Measurements from ENCODE around the gene HIVEP1.

The HIVEP1 gene

DNA sequence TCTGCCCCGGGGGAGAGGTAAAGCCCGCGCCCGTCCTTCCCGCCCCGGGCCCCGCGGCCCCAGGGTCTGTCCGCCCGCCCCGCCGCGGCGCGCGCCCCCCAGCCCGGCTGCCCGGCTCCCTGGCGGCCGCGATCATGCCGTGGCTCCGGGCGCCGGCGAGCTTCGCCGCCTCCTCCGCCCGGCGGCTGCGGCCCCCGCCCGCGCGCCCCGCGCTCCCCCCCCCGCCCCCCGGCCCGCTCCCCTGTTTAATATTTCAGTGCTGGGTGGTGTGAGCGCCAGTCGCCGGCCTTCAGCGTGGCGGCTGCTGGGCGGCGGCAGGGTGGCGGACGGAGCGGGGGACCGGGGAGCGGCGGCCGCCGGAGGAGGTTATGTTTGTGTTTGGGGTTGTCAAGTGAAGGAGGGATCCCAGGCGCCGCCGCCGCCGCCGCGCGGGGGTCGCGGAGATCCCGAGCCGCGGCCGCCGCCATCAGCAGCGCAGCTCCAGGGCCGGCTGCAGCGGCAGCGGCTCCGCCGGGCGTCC is at the start of gene HIVEP1:
TSS of gene HIVEP1 (plus strand) at position 275 of the 520 bp plus-strand sequence. CDS start 3,317 bp downstream, outside the sequence.
- Mint-ChIP-seq H3K27ac (peak within 1 kb of the TSS; percentile 97), H3K36me3 (peaks cover 29% of the 10 kb centered on the region), H3K4me3 (peak within 1 kb of the TSS; percentile 99)

DNA sequence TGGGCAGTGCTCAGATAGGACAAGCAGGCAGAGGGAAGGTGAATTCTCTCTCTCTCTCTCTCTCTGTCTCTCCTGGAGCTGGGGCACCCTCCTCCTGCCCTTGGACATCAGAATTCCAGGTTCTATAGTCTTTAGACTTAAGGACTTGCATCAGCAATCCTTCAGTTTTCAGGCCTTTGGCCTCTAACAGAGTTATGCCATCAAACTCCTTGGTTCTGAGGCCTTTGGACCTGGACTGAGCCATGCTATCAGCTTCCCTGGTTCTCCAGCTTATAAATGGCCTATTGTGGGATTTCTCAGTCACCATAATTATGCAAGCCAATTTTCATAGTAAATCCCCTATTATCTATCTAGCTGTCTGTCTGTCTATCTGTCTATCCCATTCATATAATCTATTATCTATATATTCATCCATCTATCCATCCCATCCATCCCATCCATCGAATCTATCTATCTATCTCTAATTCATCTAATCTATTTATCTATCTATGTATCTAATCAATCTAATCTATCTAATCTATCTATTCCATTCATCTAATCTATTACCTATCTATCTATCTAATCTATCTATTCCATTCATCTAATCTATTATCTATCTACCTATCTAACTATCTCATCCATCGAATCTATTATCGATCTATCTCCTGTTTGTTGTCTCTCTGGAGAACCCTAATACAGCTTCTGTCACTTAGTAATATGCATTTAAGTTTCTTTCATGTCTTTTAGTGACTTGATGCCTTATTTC is 48.2 kb upstream of the HIVEP1 start:
- Mint-ChIP-seq H3K4me3 (no peak overlapping the region), H3K9me3 (no peaks in the 10 kb centered on the region), H3K36me3 (no peaks in the 10 kb centered on the region), H3K4me1 (peaks cover 12% of the 10 kb centered on the region), H3K27me3 (no peaks in the 10 kb centered on the region), H3K27ac (no peak overlapping the region)
- no peak for ATAC-seq

More for the DNA sequence above, at the start of gene HIVEP1:
- Mint-ChIP-seq H3K9me3 (no peaks in the 10 kb centered on the region), H3K27me3 (no peaks in the 10 kb centered on the region), H3K4me1 (peaks cover 45% of the 10 kb centered on the region)
- ATAC-seq, result peak; percentile 4

DNA sequence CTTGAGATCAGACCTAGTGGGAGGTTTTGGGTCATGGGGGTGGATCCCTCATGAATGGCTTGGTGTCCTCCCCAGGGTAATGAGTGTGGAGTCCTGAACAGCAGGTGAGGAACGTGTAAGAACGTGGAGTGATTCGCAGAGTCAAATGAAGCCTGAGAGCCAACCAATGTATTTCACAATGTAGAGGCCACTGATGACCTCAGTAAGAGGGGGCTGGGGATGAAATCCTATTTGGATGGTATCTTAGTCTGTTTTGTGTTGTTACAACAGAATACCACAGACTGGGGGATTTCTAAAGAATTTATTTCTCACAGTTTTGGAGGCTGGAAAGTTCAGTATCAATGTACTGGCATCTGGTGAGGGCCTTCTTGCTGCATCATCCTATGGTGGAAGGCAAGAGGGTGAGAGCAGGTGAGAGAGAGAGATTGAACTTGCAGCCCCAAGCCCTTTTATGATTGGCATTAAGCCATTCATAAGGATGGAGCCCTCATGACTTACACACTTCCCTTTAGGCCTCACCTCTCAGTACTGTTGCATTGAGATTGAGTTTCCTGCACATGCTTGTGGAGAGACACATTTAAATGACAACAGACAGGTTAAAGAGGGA is 47.3 kb upstream of the HIVEP1 start:
- no peak overlapping the region for H3K27ac Mint-ChIP-seq
- no peaks in the 10 kb centered on the region for H3K27me3 Mint-ChIP-seq
- ATAC-seq, result no peak
- H3K36me3 Mint-ChIP-seq, result no peaks in the 10 kb centered on the region
- no peaks in the 10 kb centered on the region for H3K9me3 Mint-ChIP-seq
- H3K4me3 Mint-ChIP-seq, result no peak overlapping the region
- peaks cover 16% of the 10 kb centered on the region for H3K4me1 Mint-ChIP-seq

DNA sequence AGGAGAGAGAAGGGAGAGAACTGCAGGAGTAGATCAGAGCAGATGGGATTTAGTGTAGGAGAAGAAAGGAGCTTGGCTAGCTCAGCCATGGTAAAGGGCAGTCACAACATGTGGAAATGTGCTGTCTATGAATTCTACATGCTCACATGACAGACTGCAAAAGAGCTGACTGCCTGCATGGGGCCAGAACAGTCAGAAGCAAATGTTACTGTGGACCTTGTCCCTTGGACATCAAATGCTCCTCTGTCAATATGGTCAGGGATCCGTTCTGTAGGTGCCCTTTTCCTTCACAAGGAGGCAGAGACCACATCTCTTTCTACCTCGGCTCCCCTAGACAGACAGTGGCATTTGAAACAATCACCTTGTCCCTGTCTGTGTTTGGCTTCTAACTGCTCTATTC is 46.6 kb upstream of the HIVEP1 start:
- Mint-ChIP-seq H3K9me3 (no peaks in the 10 kb centered on the region), H3K36me3 (no peaks in the 10 kb centered on the region), H3K27ac (no peak overlapping the region), H3K4me1 (peaks cover 16% of the 10 kb centered on the region), H3K27me3 (no peaks in the 10 kb centered on the region), H3K4me3 (no peak overlapping the region)
- ATAC-seq, result no peak

DNA sequence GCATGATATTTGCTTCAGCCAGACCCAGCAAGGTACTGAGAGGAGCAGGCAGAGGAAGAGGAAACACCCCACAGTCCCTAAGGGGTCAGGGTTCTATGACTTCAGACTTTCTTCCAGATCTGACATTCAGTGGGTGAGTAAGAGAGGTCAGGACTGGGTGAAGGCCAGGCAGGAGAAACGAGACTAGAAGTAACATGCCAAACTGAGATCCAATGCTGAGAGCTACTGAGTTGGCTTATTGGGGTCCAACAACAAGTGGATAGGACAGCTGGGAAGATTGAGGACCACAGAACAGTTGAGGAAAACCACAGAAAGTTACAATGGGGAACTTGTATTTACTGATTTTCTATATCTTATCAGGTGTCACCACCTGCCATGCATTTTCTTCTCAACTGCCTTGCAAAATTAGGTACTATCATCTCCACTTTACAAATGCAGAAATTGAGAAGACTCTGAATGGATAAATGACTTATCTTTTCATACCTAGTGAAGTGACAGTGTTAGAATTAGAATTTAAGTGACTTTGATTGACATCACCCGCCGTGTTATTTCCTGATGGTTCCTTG is 43.8 kb upstream of the HIVEP1 start:
- ATAC-seq, result peak; percentile 98
- no peak overlapping the region for H3K4me3 Mint-ChIP-seq
- peaks cover 16% of the 10 kb centered on the region for H3K4me1 Mint-ChIP-seq
- H3K9me3 Mint-ChIP-seq, result no peaks in the 10 kb centered on the region
- no peaks in the 10 kb centered on the region for H3K27me3 Mint-ChIP-seq
- no peaks in the 10 kb centered on the region for H3K36me3 Mint-ChIP-seq
- peak overlapping the region; percentile 2 for H3K27ac Mint-ChIP-seq

DNA sequence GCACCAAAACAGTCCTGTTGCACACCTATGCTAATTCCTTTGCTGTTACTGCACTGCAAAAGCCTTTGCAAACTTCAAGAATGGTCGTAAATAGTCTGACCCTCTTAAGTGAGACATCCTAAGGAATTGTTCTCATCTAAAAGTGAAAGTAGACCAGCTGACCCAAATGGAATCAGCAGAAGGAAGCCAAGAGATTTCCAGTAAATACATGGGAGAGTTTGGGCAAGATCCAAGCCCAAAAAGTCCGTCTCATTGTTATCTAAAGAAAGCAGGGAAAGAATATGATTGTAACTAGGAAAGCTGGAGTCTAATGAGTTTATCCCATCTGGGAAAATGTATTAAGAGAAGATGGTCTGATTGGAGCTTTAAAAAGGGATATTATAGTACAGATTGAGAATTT is 43.0 kb upstream of the HIVEP1 start:
- no peak overlapping the region for H3K27ac Mint-ChIP-seq
- no peaks in the 10 kb centered on the region for H3K36me3 Mint-ChIP-seq
- H3K27me3 Mint-ChIP-seq, result no peaks in the 10 kb centered on the region
- H3K9me3 Mint-ChIP-seq, result no peaks in the 10 kb centered on the region
- ATAC-seq, result no peak
- no peak overlapping the region for H3K4me3 Mint-ChIP-seq
- H3K4me1 Mint-ChIP-seq, result peaks cover 16% of the 10 kb centered on the region

DNA sequence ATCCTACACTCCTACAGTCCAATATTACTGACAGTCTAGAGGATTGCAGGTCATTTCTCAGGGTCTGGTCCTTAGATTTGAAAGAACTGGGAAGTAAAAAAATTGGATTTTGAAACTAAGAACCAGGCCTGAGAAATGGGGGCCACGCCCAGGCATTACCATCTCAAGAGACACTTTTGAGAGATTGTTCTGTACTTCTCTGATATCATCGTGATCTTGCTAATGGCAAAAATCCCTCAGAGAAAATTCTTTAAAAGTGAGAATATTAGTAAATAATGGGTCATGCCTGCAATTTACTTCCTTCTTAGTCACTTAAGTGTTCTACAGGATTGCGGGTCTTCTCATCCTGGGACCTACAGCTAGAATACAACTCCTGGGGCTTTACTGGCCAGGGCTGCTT is 42.0 kb upstream of the HIVEP1 start:
- Mint-ChIP-seq H3K4me3 (no peak overlapping the region), H3K9me3 (no peaks in the 10 kb centered on the region), H3K27me3 (no peaks in the 10 kb centered on the region), H3K36me3 (no peaks in the 10 kb centered on the region), H3K27ac (no peak overlapping the region), H3K4me1 (peaks cover 16% of the 10 kb centered on the region)
- no peak for ATAC-seq

DNA sequence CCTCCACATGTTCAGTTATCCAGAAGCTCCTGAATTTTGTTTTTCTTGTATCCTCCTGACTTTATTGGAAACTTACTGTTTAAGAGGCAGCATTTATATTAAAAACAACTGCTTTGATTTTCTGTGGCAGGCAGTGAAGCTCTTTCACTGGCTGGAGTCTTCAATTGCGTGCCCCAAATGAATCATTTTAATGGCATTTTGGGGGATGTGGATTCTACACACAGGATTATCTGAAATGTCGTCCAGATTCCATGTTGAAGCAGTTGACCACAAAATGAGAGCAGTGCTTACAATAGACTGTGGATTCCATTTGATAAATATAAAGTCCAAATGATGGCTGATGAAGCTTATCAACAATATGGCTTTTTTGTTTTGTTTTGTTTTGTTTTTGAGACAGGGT is 41.0 kb upstream of the HIVEP1 start:
- H3K9me3 Mint-ChIP-seq, result no peaks in the 10 kb centered on the region
- H3K27me3 Mint-ChIP-seq, result no peaks in the 10 kb centered on the region
- no peaks in the 10 kb centered on the region for H3K36me3 Mint-ChIP-seq
- no peak for ATAC-seq
- peaks cover 22% of the 10 kb centered on the region for H3K4me1 Mint-ChIP-seq
- no peak overlapping the region for H3K4me3 Mint-ChIP-seq
- no peak overlapping the region for H3K27ac Mint-ChIP-seq

GRCh38 chr6:11972270-11972669 is 39.8 kb upstream of the HIVEP1 start:
- Mint-ChIP-seq H3K27ac (no peak overlapping the region), H3K36me3 (no peaks in the 10 kb centered on the region), H3K4me1 (peaks cover 30% of the 10 kb centered on the region), H3K27me3 (no peaks in the 10 kb centered on the region), H3K9me3 (no peaks in the 10 kb centered on the region), H3K4me3 (no peak overlapping the region)
- ATAC-seq, result no peak

GRCh38 chr6:11972806-11973205 is 39.3 kb upstream of the HIVEP1 start:
- Mint-ChIP-seq H3K4me1 (peaks cover 30% of the 10 kb centered on the region), H3K27ac (no peak overlapping the region), H3K27me3 (no peaks in the 10 kb centered on the region), H3K36me3 (no peaks in the 10 kb centered on the region), H3K9me3 (no peaks in the 10 kb centered on the region), H3K4me3 (no peak overlapping the region)
- no peak for ATAC-seq

DNA sequence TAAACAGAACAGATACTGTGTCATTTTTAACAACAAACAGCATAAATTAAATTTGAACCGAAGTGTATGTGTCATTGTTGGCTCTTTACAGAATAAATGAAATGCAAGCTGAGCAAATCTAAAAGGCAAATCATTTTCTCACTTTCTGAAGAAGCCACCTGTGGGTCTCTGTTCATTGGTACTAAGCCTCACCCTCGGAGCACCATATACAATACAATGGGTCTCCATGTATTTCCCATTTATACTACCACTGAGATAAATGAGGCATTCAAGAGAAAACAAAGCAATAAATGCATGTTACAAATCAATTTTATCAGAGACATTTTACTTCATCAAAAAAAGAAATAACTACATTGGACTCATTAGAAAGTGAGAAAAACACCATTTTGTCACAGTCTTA is 38.9 kb upstream of the HIVEP1 start:
- Mint-ChIP-seq H3K36me3 (no peaks in the 10 kb centered on the region), H3K9me3 (no peaks in the 10 kb centered on the region), H3K4me3 (no peak overlapping the region), H3K4me1 (peaks cover 28% of the 10 kb centered on the region), H3K27ac (no peak overlapping the region), H3K27me3 (no peaks in the 10 kb centered on the region)
- ATAC-seq, result no peak

GRCh38 chr6:11974089-11974488 is 38.0 kb upstream of the HIVEP1 start:
- Mint-ChIP-seq H3K27ac (no peak overlapping the region), H3K9me3 (no peaks in the 10 kb centered on the region), H3K4me1 (peaks cover 23% of the 10 kb centered on the region), H3K4me3 (no peak overlapping the region), H3K27me3 (no peaks in the 10 kb centered on the region), H3K36me3 (no peaks in the 10 kb centered on the region)
- ATAC-seq, result no peak

- H3K27me3 Mint-ChIP-seq, result no peaks in the 10 kb centered on the region
- H3K36me3 Mint-ChIP-seq, result no peaks in the 10 kb centered on the region
- H3K27ac Mint-ChIP-seq, result peak overlapping the region; percentile 80
- H3K9me3 Mint-ChIP-seq, result no peaks in the 10 kb centered on the region
- peak; percentile 97 for ATAC-seq
- H3K4me3 Mint-ChIP-seq, result no peak overlapping the region
- H3K4me1 Mint-ChIP-seq, result peaks cover 20% of the 10 kb centered on the region
These were observed 36.6 kb upstream of the HIVEP1 start for GRCh38 chr6:11975353-11975977.

GRCh38 chr6:11976489-11976888 is 35.6 kb upstream of the HIVEP1 start:
- Mint-ChIP-seq H3K4me1 (peaks cover 20% of the 10 kb centered on the region), H3K27me3 (no peaks in the 10 kb centered on the region), H3K4me3 (no peak overlapping the region), H3K36me3 (no peaks in the 10 kb centered on the region), H3K9me3 (no peaks in the 10 kb centered on the region), H3K27ac (peak overlapping the region; percentile 80)
- peak; percentile 53 for ATAC-seq

- H3K27ac Mint-ChIP-seq, result no peak overlapping the region
- no peak overlapping the region for H3K4me3 Mint-ChIP-seq
- peaks cover 20% of the 10 kb centered on the region for H3K4me1 Mint-ChIP-seq
- no peak for ATAC-seq
- H3K36me3 Mint-ChIP-seq, result no peaks in the 10 kb centered on the region
- H3K9me3 Mint-ChIP-seq, result no peaks in the 10 kb centered on the region
- H3K27me3 Mint-ChIP-seq, result no peaks in the 10 kb centered on the region
These were observed 34.9 kb upstream of the HIVEP1 start for GRCh38 chr6:11977193-11977592.
